ENCODE results near the gene ME3. TPM values are rescaled to one million over a fixed set of nuclear protein-coding genes. Genes with fewer than 3 reads are reported as not detected.

The ME3 gene
- total and polyA plus RNA-seq, 2 donors (not counting 1 experiment from before 2014, with no cell fraction given) = 1.3 TPM; not detected in 1

- no peaks in the 10 kb centered on the region for H4K20me1 ChIP-seq (ENCODE audit: control insufficient read depth, insufficient read depth, low read length, poor library complexity, severe bottlenecking)
- Mint-ChIP-seq H3K27ac (no peak overlapping the region), H3K9me3 (ENCODE audit: insufficient read depth) (no peaks in the 10 kb centered on the region), H3K4me1 (no peaks in the 10 kb centered on the region), H3K4me3 (no peak overlapping the region), H3K27me3 (no peaks in the 10 kb centered on the region)
- no peak overlapping the region for H3K4me3 ChIP-seq (ENCODE audit: control extremely low read depth in 1 of 5, extremely low read depth in 1 of 5, insufficient read depth in 1 of 5, low read depth in 2 of 5, low read length in 4 of 5)
- 83% methylated on average over 1 of the region's 1 CpG for WGBS (ENCODE audit: insufficient coverage)
- H3K36me3 ChIP-seq (replicated peaks in 1 of 2; ENCODE audit: control extremely low read depth in 1 of 2, control insufficient read depth in 1 of 2, extremely low read depth in 1 of 2, insufficient read depth in 2 of 2, low read length in 1 of 2) = no peaks in the 10 kb centered on the region
- no peak overlapping the region for H3K27ac ChIP-seq (ENCODE audit: low read length in 2 of 2)
- no peaks in the 10 kb centered on the region for H3K4me1 ChIP-seq (ENCODE audit: control insufficient read depth in 2 of 2, insufficient read depth in 2 of 2, low read length in 2 of 2)
- no peaks in the 10 kb centered on the region for H3K79me2 ChIP-seq (ENCODE audit: control insufficient read depth, insufficient read depth, low read length)
- CTCF ChIA-PET = no interaction called here
- DNase-seq = no peak
- H3K27me3 ChIP-seq (replicated peaks in 1 of 4; ENCODE audit: control extremely low read depth in 1 of 4, control insufficient read depth in 3 of 4, insufficient read depth in 4 of 4, low read length in 3 of 4) = no peaks in the 10 kb centered on the region
- no peak for ATAC-seq (ENCODE audit: low read depth)
- H3K4me2 ChIP-seq (replicated peaks; ENCODE audit: low read depth, low read length, poor library complexity, severe bottlenecking) = no peak overlapping the region
- H3K9ac ChIP-seq (ENCODE audit: low read length) = no peak overlapping the region
- no peak overlapping the region for H2AFZ ChIP-seq (ENCODE audit: insufficient read depth, low read depth, low read length, poor library complexity, severe bottlenecking)
- TF ChIP-seq CTCF (IDR thresholded peaks at IDR 0.05) = no peak
- POLR2A ChIA-PET = no interaction called here
- intact Hi-C loops (cut with micrococcal nuclease) = no loop called here
- no peaks in the 10 kb centered on the region for H3K9me3 ChIP-seq (ENCODE audit: control extremely low read depth in 1 of 3, control insufficient read depth in 2 of 3, insufficient read depth in 1 of 3, low read length in 2 of 3)
Measured at GRCh38 chr11:86403458-86403857, 269.0 kb downstream of the ME3 start.

GRCh38 chr11:86398106-86398505 is 274.3 kb downstream of the ME3 start:
- Mint-ChIP-seq H3K27ac (no peak overlapping the region), H3K27me3 (no peaks in the 10 kb centered on the region), H3K4me1 (no peaks in the 10 kb centered on the region), H3K4me3 (no peak overlapping the region), H3K9me3 (ENCODE audit: insufficient read depth) (no peaks in the 10 kb centered on the region)
- H3K79me2 ChIP-seq (ENCODE audit: control insufficient read depth, insufficient read depth, low read length) = no peaks in the 10 kb centered on the region
- H3K9me3 ChIP-seq (ENCODE audit: control extremely low read depth in 1 of 3, control insufficient read depth in 2 of 3, insufficient read depth in 1 of 3, low read length in 2 of 3) = no peaks in the 10 kb centered on the region
- H3K27me3 ChIP-seq (replicated peaks in 1 of 4; ENCODE audit: control extremely low read depth in 1 of 4, control insufficient read depth in 3 of 4, insufficient read depth in 4 of 4, low read length in 3 of 4) = no peaks in the 10 kb centered on the region
- no peak overlapping the region for H3K27ac ChIP-seq (ENCODE audit: low read length in 2 of 2)
- intact Hi-C loops (cut with micrococcal nuclease) = no loop called here
- POLR2A ChIA-PET = no interaction called here
- no peak overlapping the region for H3K9ac ChIP-seq (ENCODE audit: low read length)
- H4K20me1 ChIP-seq (ENCODE audit: control insufficient read depth, insufficient read depth, low read length, poor library complexity, severe bottlenecking) = no peaks in the 10 kb centered on the region
- ATAC-seq (ENCODE audit: low read depth) (no peak), DNase-seq (no peak)
- TF ChIP-seq EZH2 (IDR thresholded peaks at IDR 0.05; ENCODE audit: borderline replicate concordance, insufficient read depth, low read depth, low read length, poor library complexity, severe bottlenecking) (no peak), CTCF (IDR thresholded peaks at IDR 0.05) (no peak)
- H3K4me2 ChIP-seq (replicated peaks; ENCODE audit: low read depth, low read length, poor library complexity, severe bottlenecking) = no peak overlapping the region
- WGBS (ENCODE audit: insufficient coverage) = 93% methylated on average over 2 of the region's 3 CpGs
- CTCF ChIA-PET = interaction anchor here (0.7 kb wide), 1 partner anchor 469 kb away, joined by 6 read pairs; no protein-coding TSS in a partner anchor
- no peak overlapping the region for H3K4me3 ChIP-seq (ENCODE audit: control extremely low read depth in 1 of 5, extremely low read depth in 1 of 5, insufficient read depth in 1 of 5, low read depth in 2 of 5, low read length in 4 of 5)
- H3K4me1 ChIP-seq (ENCODE audit: control insufficient read depth in 2 of 2, insufficient read depth in 2 of 2, low read length in 2 of 2) = no peaks in the 10 kb centered on the region
- no peaks in the 10 kb centered on the region for H3K36me3 ChIP-seq (replicated peaks in 1 of 2; ENCODE audit: control extremely low read depth in 1 of 2, control insufficient read depth in 1 of 2, extremely low read depth in 1 of 2, insufficient read depth in 2 of 2, low read length in 1 of 2)
- H2AFZ ChIP-seq (ENCODE audit: insufficient read depth, low read depth, low read length, poor library complexity, severe bottlenecking) = no peak overlapping the region
